Effector memory CD4-positive, alpha-beta T cell (primary cell): ENCODE measurements around the gene DCLK1.

Source experiments
- DNase-seq, 3 donors: peaks; one replicate each; pipeline ENCODE4 v3.0.0-alpha.2; 2020
- H3K27ac ChIP-seq: 2 replicates; pipeline ENCODE4 v1.7.0; 2013; ENCODE audit warnings: mild to moderate bottlenecking, low read length, moderate library complexity; ENCODE audit not compliant: insufficient read depth, poor library complexity, severe bottlenecking
- H3K27me3 ChIP-seq: replicated peaks from 2 replicates; pipeline ENCODE4 v1.7.0; 2013; ENCODE audit warnings: mild to moderate bottlenecking, low read length; ENCODE audit not compliant: insufficient read depth, control insufficient read depth, poor library complexity, severe bottlenecking
- H3K36me3 ChIP-seq: 2 replicates; pipeline ENCODE4 v1.7.0; 2013; ENCODE audit warnings: mild to moderate bottlenecking, low read length, moderate library complexity; ENCODE audit not compliant: control insufficient read depth, insufficient read depth
- H3K4me1 ChIP-seq: 2 replicates; pipeline ENCODE4 v1.7.0; 2013; ENCODE audit warnings: low read length, mild to moderate bottlenecking; ENCODE audit not compliant: control insufficient read depth, insufficient read depth, poor library complexity, severe bottlenecking
- H3K4me3 ChIP-seq: 2 replicates; pipeline ENCODE4 v1.7.0; 2013; ENCODE audit warnings: low read length, low read depth, mild to moderate bottlenecking; ENCODE audit not compliant: insufficient read depth, poor library complexity, severe bottlenecking
- H3K9me3 ChIP-seq: 2 replicates; pipeline ENCODE4 v1.7.0; 2013; ENCODE audit warnings: mild to moderate bottlenecking, low read length, moderate library complexity; ENCODE audit not compliant: control insufficient read depth

DCLK1 gene

DNA sequence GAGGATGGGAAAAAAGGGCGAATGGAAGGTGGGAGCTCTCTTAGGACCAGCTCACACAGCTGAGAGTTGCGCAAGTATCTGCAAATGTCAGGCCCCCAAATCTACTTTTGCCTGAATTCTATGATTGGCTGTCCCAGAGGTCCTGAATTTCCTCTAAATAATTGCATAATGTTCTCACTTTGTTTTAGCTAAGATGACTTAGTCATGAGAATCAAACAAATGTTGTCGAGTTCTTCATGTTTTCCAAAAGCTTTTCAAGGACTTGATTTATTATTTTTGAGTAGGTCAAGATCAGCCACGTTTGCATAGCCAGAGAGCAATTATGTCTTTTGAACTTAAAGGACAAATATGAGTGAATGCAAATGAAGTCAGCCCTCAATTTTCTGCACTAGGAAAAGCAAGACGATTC lies 408.1 kb downstream of the DCLK1 start:
- H3K36me3 ChIP-seq: no peaks in the 10 kb centered on the region
- H3K4me3 ChIP-seq: no peak overlapping the region
- no peak for DNase-seq
- no peaks in the 10 kb centered on the region for H3K27me3 ChIP-seq
- H3K4me1 ChIP-seq: no peaks in the 10 kb centered on the region
- H3K9me3 ChIP-seq: no peaks in the 10 kb centered on the region
- no peak overlapping the region for H3K27ac ChIP-seq

DNA sequence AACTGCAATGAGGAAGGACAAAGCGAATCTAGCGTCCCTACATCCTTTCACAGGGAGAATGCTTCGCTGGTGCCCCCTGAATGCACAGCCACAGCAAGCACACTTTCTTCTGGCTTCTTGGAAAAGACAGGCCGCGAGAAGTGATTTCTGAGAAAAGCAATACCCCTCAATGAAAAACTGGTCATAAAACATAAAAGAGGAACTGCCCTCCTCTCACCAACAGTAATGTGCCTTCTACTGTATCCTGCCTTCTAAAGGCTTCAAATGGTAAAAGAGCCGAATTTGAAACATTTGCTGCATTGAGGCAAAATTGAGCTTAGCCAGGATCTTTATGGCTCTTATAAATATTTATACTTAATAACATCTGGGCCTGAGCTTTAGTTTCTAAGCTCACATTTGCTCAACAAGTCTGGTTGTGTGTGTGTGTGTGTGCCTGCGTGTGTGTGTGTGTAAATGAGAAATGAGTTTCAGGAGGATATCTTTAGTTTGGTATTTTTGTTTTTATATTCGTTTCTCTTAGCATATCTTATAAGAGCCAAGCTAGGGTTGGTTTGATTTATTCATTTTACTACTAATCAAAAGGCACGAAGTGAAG lies 408.6 kb downstream of the DCLK1 start:
- no peaks in the 10 kb centered on the region for H3K9me3 ChIP-seq
- no peaks in the 10 kb centered on the region for H3K27me3 ChIP-seq
- no peak overlapping the region for H3K4me3 ChIP-seq
- no peaks in the 10 kb centered on the region for H3K36me3 ChIP-seq
- H3K4me1 ChIP-seq: no peaks in the 10 kb centered on the region
- no peak for DNase-seq
- no peak overlapping the region for H3K27ac ChIP-seq

DNA sequence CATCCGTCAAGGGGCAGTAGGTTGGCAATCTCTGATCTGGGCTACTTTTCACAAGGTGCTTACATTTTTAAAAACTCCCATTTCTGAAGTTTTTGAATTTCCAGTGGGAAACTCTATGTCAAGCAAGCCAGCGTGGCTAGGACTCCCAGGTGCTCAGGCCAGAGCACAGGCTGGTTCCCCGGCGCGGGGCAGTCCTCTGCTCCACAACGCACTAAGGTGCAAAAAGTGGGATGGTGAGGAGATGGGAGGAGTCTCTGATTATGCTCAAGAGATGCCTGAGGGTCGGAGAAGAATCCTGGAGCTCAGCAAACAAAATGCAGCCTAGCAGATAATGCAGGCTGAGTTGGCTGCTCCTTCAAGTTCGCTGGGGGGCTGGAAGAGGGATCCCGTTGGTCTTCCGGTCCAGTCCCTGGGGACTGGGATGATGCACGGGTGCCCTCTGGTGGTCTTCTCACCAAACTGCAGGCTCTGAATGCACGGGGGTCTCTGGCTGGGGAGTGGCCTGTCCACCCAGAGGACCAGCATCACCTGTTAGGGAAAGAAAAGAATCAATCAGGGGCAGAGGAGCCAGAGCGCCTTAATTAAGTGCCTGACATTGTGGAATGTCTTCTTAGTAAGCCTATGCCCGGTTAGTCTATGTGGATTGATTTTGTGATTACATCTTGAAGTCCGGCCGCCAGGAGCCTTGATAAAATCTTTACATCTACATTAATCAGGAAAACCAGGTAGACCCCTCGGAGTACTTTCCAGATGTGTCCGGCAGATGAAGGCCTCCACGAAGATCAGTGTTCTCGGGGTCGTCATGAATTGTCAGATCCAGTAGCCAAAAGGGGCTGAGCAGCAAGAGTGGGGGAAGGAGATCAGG lies 410.3 kb downstream of the DCLK1 start:
- Histone ChIP-seq H3K36me3 (no peaks in the 10 kb centered on the region), H3K9me3 (no peaks in the 10 kb centered on the region), H3K27ac (no peak overlapping the region), H3K27me3 (no peaks in the 10 kb centered on the region), H3K4me3 (no peak overlapping the region), H3K4me1 (no peaks in the 10 kb centered on the region)
- DNase-seq: no peak

DNA sequence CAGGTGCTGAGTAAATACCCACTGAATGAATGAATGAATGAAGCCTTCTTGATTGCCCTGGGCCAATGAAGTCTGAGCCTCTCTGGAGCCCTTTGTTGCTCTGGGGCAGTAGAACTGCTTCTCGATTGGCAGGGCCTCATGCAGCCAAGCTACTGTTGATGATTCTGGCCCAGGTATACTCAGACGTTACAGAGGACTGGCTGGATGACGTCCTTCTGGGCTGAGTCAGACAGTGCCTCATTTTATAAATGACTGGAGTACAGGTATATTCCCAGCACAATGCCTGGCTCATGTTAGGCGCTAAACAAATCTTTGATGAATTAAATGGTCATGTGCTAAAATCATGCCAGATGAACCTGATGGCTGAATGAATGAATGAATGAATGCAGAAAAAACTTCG lies 410.9 kb downstream of the DCLK1 start:
- no peaks in the 10 kb centered on the region for H3K36me3 ChIP-seq

More for the DNA sequence above, 410.9 kb downstream of the DCLK1 start:
- DNase-seq: no peak
- Histone ChIP-seq H3K9me3 (no peaks in the 10 kb centered on the region), H3K27ac (no peak overlapping the region), H3K27me3 (no peaks in the 10 kb centered on the region), H3K4me1 (no peaks in the 10 kb centered on the region), H3K4me3 (no peak overlapping the region)
